ENCODE results near the gene SYTL5. TPM values are rescaled to one million over a fixed set of nuclear protein-coding genes. Genes with fewer than 3 reads are reported as not detected.

The SYTL5 gene
- total RNA-seq, 1 experiment from 2014 or later, result 0.47 TPM

DNA sequence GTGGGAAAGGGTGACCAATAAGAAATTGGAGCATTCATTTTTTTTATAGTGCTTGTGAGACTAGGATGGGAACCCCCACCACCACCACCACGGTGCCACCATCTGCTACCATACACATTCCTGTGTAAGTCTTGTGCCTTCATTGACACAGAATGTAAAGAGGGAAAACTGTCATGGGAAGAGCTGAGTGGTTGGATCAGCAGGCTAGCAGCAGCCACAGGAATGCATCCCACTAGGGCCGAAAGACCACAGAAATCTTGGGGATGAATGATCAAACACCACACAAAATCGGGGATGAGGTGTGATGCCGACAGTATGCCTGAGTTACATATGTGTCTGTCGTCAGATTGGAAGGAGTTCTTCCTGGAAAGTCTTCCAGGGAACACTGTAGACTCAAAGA is 145.1 kb downstream of the SYTL5 start:
- no TSS peak for BruUV-seq (replicated peaks)
- intact Hi-C loops (cut with micrococcal nuclease; ENCODE audit: unreplicated experiment), result no loop called here
- Mint-ChIP-seq H3K9me3 (ENCODE audit: low read depth, unreplicated experiment) (no peaks in the 10 kb centered on the region), H3K4me1 (ENCODE audit: low read depth, unreplicated experiment) (no peaks in the 10 kb centered on the region), H3K36me3 (ENCODE audit: insufficient read depth, unreplicated experiment) (no peaks in the 10 kb centered on the region), H3K27ac (ENCODE audit: unreplicated experiment) (no peak overlapping the region), H3K4me3 (ENCODE audit: low read depth, unreplicated experiment) (no peak overlapping the region), H3K27me3 (ENCODE audit: unreplicated experiment) (no peaks in the 10 kb centered on the region)
- CTCF ChIA-PET, result no interaction called here
- TF ChIP-seq, protein P1, sequence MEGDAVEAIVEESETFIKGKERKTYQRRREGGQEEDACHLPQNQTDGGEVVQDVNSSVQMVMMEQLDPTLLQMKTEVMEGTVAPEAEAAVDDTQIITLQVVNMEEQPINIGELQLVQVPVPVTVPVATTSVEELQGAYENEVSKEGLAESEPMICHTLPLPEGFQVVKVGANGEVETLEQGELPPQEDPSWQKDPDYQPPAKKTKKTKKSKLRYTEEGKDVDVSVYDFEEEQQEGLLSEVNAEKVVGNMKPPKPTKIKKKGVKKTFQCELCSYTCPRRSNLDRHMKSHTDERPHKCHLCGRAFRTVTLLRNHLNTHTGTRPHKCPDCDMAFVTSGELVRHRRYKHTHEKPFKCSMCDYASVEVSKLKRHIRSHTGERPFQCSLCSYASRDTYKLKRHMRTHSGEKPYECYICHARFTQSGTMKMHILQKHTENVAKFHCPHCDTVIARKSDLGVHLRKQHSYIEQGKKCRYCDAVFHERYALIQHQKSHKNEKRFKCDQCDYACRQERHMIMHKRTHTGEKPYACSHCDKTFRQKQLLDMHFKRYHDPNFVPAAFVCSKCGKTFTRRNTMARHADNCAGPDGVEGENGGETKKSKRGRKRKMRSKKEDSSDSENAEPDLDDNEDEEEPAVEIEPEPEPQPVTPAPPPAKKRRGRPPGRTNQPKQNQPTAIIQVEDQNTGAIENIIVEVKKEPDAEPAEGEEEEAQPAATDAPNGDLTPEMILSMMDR (IDR thresholded peaks at IDR 0.05; ENCODE audit: unreplicated experiment), result no peak
- no peak for DNase-seq

DNA sequence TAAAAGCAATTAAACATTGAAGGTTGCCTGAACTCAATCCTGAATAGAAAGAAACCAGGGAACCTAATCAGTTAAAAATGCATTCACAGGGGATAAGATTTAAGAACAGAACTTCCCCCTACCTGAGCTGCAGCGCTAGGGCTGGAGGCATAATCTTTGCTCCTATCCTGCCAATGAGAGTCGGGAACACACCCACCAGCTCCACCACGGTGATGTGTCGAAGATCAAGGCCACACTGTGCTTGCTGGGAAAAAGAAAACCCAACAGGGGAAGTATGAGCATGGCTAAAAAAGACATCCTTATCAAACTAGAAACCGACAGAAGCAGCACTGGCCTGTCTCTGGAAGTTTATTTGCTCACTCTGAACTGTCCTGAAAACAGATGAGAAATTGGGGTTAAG is 148.0 kb downstream of the SYTL5 start:
- Mint-ChIP-seq H3K4me1 (ENCODE audit: low read depth, unreplicated experiment) (no peaks in the 10 kb centered on the region), H3K4me3 (ENCODE audit: low read depth, unreplicated experiment) (no peak overlapping the region), H3K9me3 (ENCODE audit: low read depth, unreplicated experiment) (no peaks in the 10 kb centered on the region), H3K27ac (ENCODE audit: unreplicated experiment) (no peak overlapping the region), H3K36me3 (ENCODE audit: insufficient read depth, unreplicated experiment) (no peaks in the 10 kb centered on the region), H3K27me3 (ENCODE audit: unreplicated experiment) (no peaks in the 10 kb centered on the region)
- no peak for DNase-seq
- TF ChIP-seq, protein P1 (IDR thresholded peaks at IDR 0.05; ENCODE audit: unreplicated experiment), result no peak
- intact Hi-C loops (cut with micrococcal nuclease; ENCODE audit: unreplicated experiment), result no loop called here
- CTCF ChIA-PET, result no interaction called here
- no TSS peak for BruUV-seq (replicated peaks)

DNA sequence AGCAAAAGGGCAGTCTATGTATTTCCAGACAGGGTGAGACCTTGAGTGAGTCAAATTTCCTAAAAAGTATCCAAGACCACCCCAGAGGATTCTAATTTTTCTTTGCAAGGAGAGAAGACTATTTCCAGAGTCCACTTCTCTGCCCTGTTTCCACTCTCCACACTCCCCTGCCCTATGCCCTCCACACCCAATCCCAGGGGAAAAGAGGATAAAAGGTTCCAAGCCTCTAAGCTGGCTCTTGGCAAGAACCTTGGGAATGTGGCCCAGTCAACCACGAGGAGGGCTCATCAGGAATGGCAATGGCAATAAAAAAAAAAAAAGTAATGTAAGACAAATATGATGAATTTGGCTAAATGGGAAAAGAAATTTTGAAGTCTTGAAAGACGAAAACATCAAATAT is 148.5 kb downstream of the SYTL5 start:
- no peak overlapping the region for H3K4me3 Mint-ChIP-seq (ENCODE audit: low read depth, unreplicated experiment)
- H3K4me1 Mint-ChIP-seq (ENCODE audit: low read depth, unreplicated experiment), result no peaks in the 10 kb centered on the region
- no peak overlapping the region for H3K27ac Mint-ChIP-seq (ENCODE audit: unreplicated experiment)
- no peaks in the 10 kb centered on the region for H3K36me3 Mint-ChIP-seq (ENCODE audit: insufficient read depth, unreplicated experiment)
- no peak for DNase-seq
- H3K9me3 Mint-ChIP-seq (ENCODE audit: low read depth, unreplicated experiment), result no peaks in the 10 kb centered on the region
- H3K27me3 Mint-ChIP-seq (ENCODE audit: unreplicated experiment), result no peaks in the 10 kb centered on the region
- no TSS peak for BruUV-seq (replicated peaks)
- TF ChIP-seq, protein P1 (IDR thresholded peaks at IDR 0.05; ENCODE audit: unreplicated experiment), result no peak
- CTCF ChIA-PET, result no interaction called here
- intact Hi-C loops (cut with micrococcal nuclease; ENCODE audit: unreplicated experiment), result no loop called here

DNA sequence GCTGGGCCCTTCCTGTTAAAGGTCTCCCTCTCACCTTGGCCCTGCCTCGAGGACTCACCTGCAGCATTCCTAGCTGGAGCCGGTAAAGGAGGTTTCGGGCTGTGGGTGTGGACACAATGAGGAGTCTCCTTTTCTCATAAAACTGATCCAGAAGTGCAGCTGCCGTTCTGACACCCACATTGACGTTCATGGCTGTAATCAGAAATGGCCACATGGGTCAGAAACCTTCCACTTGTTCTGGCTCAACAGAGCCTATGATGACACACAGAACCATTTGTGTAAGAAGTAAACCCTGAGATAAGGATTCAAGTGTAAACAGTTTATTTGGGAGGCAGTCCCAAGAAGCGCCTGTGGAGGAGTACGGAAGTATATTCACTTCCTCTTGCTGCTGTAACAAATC is 150.5 kb downstream of the SYTL5 start:
- intact Hi-C loops (cut with micrococcal nuclease; ENCODE audit: unreplicated experiment), result no loop called here
- Mint-ChIP-seq H3K9me3 (ENCODE audit: low read depth, unreplicated experiment) (no peaks in the 10 kb centered on the region), H3K4me1 (ENCODE audit: low read depth, unreplicated experiment) (no peaks in the 10 kb centered on the region), H3K27ac (ENCODE audit: unreplicated experiment) (no peak overlapping the region), H3K36me3 (ENCODE audit: insufficient read depth, unreplicated experiment) (no peaks in the 10 kb centered on the region), H3K27me3 (ENCODE audit: unreplicated experiment) (no peaks in the 10 kb centered on the region), H3K4me3 (ENCODE audit: low read depth, unreplicated experiment) (no peak overlapping the region)
- no peak for DNase-seq
- CTCF ChIA-PET, result no interaction called here
- BruUV-seq (replicated peaks), result no TSS peak
- TF ChIP-seq, protein P1 (IDR thresholded peaks at IDR 0.05; ENCODE audit: unreplicated experiment), result no peak

Measured in Calu3 (cell line).